ENCODE results near the gene SPEG.

DNA sequence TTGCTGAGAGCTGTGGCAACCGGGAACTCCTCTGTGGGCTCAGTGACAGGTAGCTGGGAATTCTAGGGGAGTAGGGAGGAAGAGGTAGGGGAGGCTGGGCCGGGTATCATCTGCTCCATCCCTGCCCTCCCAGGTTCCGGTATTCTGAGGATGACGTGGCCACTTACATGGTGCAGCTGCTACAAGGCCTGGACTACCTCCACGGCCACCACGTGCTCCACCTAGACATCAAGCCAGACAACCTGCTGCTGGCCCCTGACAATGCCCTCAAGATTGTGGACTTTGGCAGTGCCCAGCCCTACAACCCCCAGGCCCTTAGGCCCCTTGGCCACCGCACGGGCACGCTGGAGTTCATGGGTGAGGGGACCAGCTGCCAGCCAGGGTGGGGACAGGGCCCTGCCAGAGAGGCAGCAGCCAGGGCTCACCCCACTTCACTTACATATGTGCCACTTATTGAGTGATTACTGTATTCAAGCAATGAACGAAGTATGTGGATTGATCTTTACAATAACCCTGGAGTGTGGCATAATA lies 56.0 kb downstream of the SPEG start:
- no peak for TF ChIP-seq POLR2AphosphoS5 (IDR thresholded peaks at IDR 0.05; ENCODE audit: low read depth, low read length)
- no peak for TF ChIP-seq TAF1 (IDR thresholded peaks at IDR 0.05; ENCODE audit: low read depth, low read length)
- TF ChIP-seq POLR2A (IDR thresholded peaks at IDR 0.05; ENCODE audit: low read depth, low read length) = no peak
- no peak for TF ChIP-seq SPI1 (IDR thresholded peaks at IDR 0.05; ENCODE audit: low read depth, low read length)
- no peak for TF ChIP-seq POU2F2 (IDR thresholded peaks at IDR 0.05; ENCODE audit: low read depth, low read length)
